ENCODE measurements around the gene PACRG. TPM values are rescaled to one million over a fixed set of nuclear protein-coding genes. Genes with fewer than 3 reads are reported as not detected.

PACRG gene
- total and polyA plus RNA-seq, 2 experiments from 2014 or later, result 0.83 to 3.7 TPM

- TF ChIP-seq, protein P1, sequence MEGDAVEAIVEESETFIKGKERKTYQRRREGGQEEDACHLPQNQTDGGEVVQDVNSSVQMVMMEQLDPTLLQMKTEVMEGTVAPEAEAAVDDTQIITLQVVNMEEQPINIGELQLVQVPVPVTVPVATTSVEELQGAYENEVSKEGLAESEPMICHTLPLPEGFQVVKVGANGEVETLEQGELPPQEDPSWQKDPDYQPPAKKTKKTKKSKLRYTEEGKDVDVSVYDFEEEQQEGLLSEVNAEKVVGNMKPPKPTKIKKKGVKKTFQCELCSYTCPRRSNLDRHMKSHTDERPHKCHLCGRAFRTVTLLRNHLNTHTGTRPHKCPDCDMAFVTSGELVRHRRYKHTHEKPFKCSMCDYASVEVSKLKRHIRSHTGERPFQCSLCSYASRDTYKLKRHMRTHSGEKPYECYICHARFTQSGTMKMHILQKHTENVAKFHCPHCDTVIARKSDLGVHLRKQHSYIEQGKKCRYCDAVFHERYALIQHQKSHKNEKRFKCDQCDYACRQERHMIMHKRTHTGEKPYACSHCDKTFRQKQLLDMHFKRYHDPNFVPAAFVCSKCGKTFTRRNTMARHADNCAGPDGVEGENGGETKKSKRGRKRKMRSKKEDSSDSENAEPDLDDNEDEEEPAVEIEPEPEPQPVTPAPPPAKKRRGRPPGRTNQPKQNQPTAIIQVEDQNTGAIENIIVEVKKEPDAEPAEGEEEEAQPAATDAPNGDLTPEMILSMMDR (IDR thresholded peaks at IDR 0.05; ENCODE audit: low read depth, low read length), result no peak
Observed at GRCh38 chr6:163333701-163334663, 606.2 kb downstream of the PACRG start.

GRCh38 chr6:163335056-163335455 lies 607.3 kb downstream of the PACRG start:
- H3K36me3 ChIP-seq, result no peaks in the 10 kb centered on the region
- H3K27me3 ChIP-seq, result no peaks in the 10 kb centered on the region
- H3K27ac ChIP-seq, result peak overlapping the region; percentile 80
- peaks cover 42% of the 10 kb centered on the region for H3K4me1 ChIP-seq (ENCODE audit: low read depth)
- H3K9me3 ChIP-seq (ENCODE audit: low read depth), result no peaks in the 10 kb centered on the region
- TF ChIP-seq, protein P1 (IDR thresholded peaks at IDR 0.05; ENCODE audit: low read depth, low read length), result no peak
- H3K4me3 ChIP-seq, result no peak overlapping the region
- DNase-seq (ENCODE audit: low read depth in 1 of 2, low spot score in 1 of 2), result no peak

More at GRCh38 chr6:163333701-163334663, 606.2 kb downstream of the PACRG start:
- no peaks in the 10 kb centered on the region for H3K27me3 ChIP-seq
- no peaks in the 10 kb centered on the region for H3K36me3 ChIP-seq
- H3K27ac ChIP-seq, result no peak overlapping the region
- DNase-seq (ENCODE audit: low read depth in 1 of 2, low spot score in 1 of 2), result no peak
- no peaks in the 10 kb centered on the region for H3K9me3 ChIP-seq (ENCODE audit: low read depth)
- peaks cover 32% of the 10 kb centered on the region for H3K4me1 ChIP-seq (ENCODE audit: low read depth)
- H3K4me3 ChIP-seq, result no peak overlapping the region

DNA sequence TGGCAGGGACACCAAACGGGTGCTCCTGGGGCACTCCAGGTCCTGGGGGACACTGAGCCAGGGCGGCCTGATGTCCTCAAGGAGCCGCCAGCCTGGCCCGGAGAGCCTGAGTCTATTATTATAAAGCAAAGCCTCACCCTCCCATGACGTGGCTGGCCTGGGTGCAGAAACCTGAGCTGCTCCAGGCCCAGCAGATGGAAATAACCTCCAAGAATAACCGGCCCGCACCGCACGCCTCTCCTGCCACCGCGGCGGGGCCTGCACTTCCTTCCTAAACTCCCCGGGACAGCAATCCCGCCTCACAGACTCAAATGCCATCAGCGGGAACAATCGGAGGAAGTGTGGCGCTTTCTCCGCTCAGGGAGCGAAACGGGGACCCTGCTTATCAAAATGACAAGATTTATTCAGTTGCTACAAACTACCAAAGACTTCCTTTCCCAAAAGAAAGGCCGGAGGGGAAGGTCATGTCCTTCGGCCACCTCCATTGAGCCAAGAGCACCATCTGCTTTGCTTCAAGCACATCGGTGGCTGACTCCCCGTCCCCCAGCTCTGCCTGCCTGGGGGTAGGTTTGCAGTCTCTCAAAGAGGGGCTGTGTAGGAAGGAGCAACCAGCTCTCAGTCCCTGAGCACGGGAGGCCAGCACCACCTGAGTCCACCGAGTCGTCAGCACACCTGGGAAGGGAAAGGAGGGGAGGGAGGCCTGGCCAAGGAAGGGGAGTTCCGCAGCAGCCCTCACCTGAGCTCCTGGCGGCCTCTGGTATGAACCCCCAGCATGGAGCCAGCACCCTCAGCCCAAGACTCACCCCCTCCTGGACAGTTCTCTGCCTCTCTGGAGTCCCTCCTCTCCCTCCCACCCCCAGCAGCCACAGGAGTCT lies 608.1 kb downstream of the PACRG start:
- H3K4me3 ChIP-seq, result no peak overlapping the region
- TF ChIP-seq, protein P1 (IDR thresholded peaks at IDR 0.05; ENCODE audit: low read depth, low read length), result no peak
- peak; percentile 59 to 76 for DNase-seq (ENCODE audit: low read depth in 1 of 2, low spot score in 1 of 2)
- H3K36me3 ChIP-seq, result no peaks in the 10 kb centered on the region
- H3K27me3 ChIP-seq, result no peaks in the 10 kb centered on the region
- peak overlapping the region; percentile 80 for H3K27ac ChIP-seq
- peaks cover 46% of the 10 kb centered on the region for H3K4me1 ChIP-seq (ENCODE audit: low read depth)
- H3K9me3 ChIP-seq (ENCODE audit: low read depth), result no peaks in the 10 kb centered on the region

DNA sequence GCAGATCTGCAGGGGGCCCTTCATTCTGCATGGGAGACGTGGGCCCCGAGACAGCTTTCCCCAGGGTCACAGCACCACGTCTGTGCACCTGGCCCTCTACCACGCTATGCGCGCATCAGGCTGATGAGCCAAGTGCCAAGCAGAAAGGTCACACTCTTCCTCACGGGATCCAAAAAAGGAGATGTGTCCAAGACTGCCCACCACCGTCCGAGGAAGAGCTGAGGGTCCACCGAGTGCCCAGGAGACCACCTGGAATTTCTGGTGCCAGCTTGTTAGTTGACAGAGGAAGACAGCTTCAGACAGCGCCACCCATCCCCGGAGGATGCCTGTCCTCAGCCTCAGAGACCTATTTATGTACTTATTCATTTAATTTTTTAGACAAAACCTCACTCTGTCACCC lies 609.2 kb downstream of the PACRG start:
- no peak for DNase-seq (ENCODE audit: low read depth in 1 of 2, low spot score in 1 of 2)
- Histone ChIP-seq H3K36me3 (no peaks in the 10 kb centered on the region), H3K4me1 (ENCODE audit: low read depth) (peaks cover 54% of the 10 kb centered on the region), H3K27ac (no peak overlapping the region), H3K4me3 (no peak overlapping the region), H3K9me3 (ENCODE audit: low read depth) (no peaks in the 10 kb centered on the region), H3K27me3 (no peaks in the 10 kb centered on the region)
- TF ChIP-seq, protein P1 (IDR thresholded peaks at IDR 0.05; ENCODE audit: low read depth, low read length), result no peak

GRCh38 chr6:163337958-163338357 lies 610.2 kb downstream of the PACRG start:
- H3K4me1 ChIP-seq (ENCODE audit: low read depth), result peaks cover 58% of the 10 kb centered on the region
- DNase-seq (ENCODE audit: low read depth in 1 of 2, low spot score in 1 of 2), result no peak

More at GRCh38 chr6:163337958-163338357, 610.2 kb downstream of the PACRG start:
- TF ChIP-seq, protein P1 (IDR thresholded peaks at IDR 0.05; ENCODE audit: low read depth, low read length), result no peak
- Histone ChIP-seq H3K27me3 (no peaks in the 10 kb centered on the region), H3K4me3 (no peak overlapping the region), H3K27ac (peak overlapping the region; percentile 99), H3K9me3 (ENCODE audit: low read depth) (no peaks in the 10 kb centered on the region), H3K36me3 (no peaks in the 10 kb centered on the region)

All from cardiac muscle cell (in vitro differentiated cells and primary cell).